Smooth muscle cell (in vitro differentiated cells): Measurements from ENCODE around the gene PIGW. TPM values are rescaled to one million over a fixed set of nuclear protein-coding genes. Genes with fewer than 3 reads are reported as not detected.

Source experiments
- DNase-seq: peaks from one replicate; lab custom pipeline; 2025; ENCODE audit not compliant: unreplicated experiment; lab: John Stamatoyannopoulos, UW
- H2AFZ ChIP-seq: fragments of 200-600 bp; sonication (generic); 2 replicates; pipeline ENCODE4 v1.6.0; 2016; ENCODE audit warnings: antibody characterized with exemption, low read depth, mild to moderate bottlenecking
- H3F3A ChIP-seq: fragments of 200-600 bp; sonication (generic); 2 replicates; pipeline ENCODE4 v1.6.0; 2017; ENCODE audit warnings: antibody characterized with exemption, low read depth
- H3K27ac ChIP-seq: fragments of 200-600 bp; sonication (generic); 2 replicates; pipeline ENCODE4 v1.5.1; 2016; ENCODE audit warnings: low read depth, mild to moderate bottlenecking
- H3K27me3 ChIP-seq: fragments of 200-600 bp; sonication (generic); 2 replicates; pipeline ENCODE4 v1.6.1; 2016; ENCODE audit warnings: low read depth, mild to moderate bottlenecking
- H3K36me3 ChIP-seq: fragments of 200-600 bp; sonication (generic); 2 replicates; pipeline ENCODE4 v1.5.1; 2016; ENCODE audit warnings: low read depth
- H3K4me1 ChIP-seq: fragments of 200-600 bp; sonication (generic); 2 replicates; pipeline ENCODE4 v1.5.1; 2016; ENCODE audit warnings: low read depth
- H3K4me2 ChIP-seq: fragments of 200-600 bp; sonication (generic); 2 replicates; pipeline ENCODE4 v1.6.0; 2016; ENCODE audit warnings: mild to moderate bottlenecking
- H3K4me3 ChIP-seq: fragments of 200-600 bp; sonication (generic); 2 replicates; pipeline ENCODE4 v1.5.1; 2016; ENCODE audit warnings: mild to moderate bottlenecking
- H3K79me2 ChIP-seq: fragments of 200-600 bp; sonication (generic); 2 replicates; pipeline ENCODE4 v1.6.0; 2016; ENCODE audit warnings: low read depth, mild to moderate bottlenecking
- H3K9ac ChIP-seq: fragments of 200-600 bp; sonication (generic); 2 replicates; pipeline ENCODE4 v1.6.0; 2016; ENCODE audit warnings: low read depth
- H3K9me3 ChIP-seq: fragments of 200-600 bp; sonication (generic); replicated peaks from 2 replicates; pipeline ENCODE4 v1.5.1; 2016; ENCODE audit warnings: low read depth
- H4K20me1 ChIP-seq: fragments of 200-600 bp; sonication (generic); 2 replicates; pipeline ENCODE4 v1.6.0; 2016; ENCODE audit warnings: low read depth
- CTCF ChIP-seq: fragments of 200-600 bp; sonication (generic); IDR thresholded peaks from 2 replicates; pipeline ENCODE4 v1.5.1; 2017; ENCODE audit warnings: borderline replicate concordance, mild to moderate bottlenecking, antibody characterized with exemption; ENCODE audit not compliant: insufficient read depth, poor library complexity, severe bottlenecking
- WGBS: methylation state at CpG from one replicate; pipeline ENCODE4 v1.1.7; 2016; ENCODE audit warnings: low lambda C conversion rate; 5-methylcytosine and 5-hydroxymethylcytosine counted together
- polyA plus RNA-seq: library from polyadenylated mRNA; unstranded; fragments of >200 nt; fragmentation: Nextera tagmentation; extraction: Ambion mirVana; gene quantifications from 2 replicates; pipeline ENCODE4 v1.2.1, GENCODE V29; 2016
- total RNA-seq: library from RNA; depleted of rRNA; stranded (reverse); fragments of >200 nt; gene quantifications from 2 replicates; pipeline ENCODE4 v1.2.3, GENCODE V29; 2014

PIGW gene
- total and polyA plus RNA-seq, 2 experiments from 2014 or later, result 2.3 to 4.5 TPM

- Histone ChIP-seq H3K4me3 (peak overlapping the region; percentile 65), H2AFZ (peak overlapping the region; percentile 78), H3K79me2 (peaks cover 8% of the 10 kb centered on the region), H4K20me1 (no peaks in the 10 kb centered on the region), H3K9me3 (no peaks in the 10 kb centered on the region), H3K9ac (peak overlapping the region; percentile 71), H3K36me3 (no peaks in the 10 kb centered on the region), H3F3A (peaks cover 17% of the 10 kb centered on the region), H3K27me3 (no peaks in the 10 kb centered on the region), H3K4me2 (peak overlapping the region; percentile 89), H3K4me1 (peaks cover 10% of the 10 kb centered on the region), H3K27ac (peak overlapping the region; percentile 82)
- DNase-seq, result peak; percentile 51
- 9% methylated on average over 45 of the region's 48 CpGs for WGBS
- peak; percentile 60 for TF ChIP-seq CTCF
Observed at GRCh38 chr17:36533935-36534839, 600 bp upstream of the PIGW start.

GRCh38 chr17:36535669-36536081 lies 888 bp downstream of the PIGW start:
- Histone ChIP-seq H3K4me3 (peak overlapping the region; percentile 65), H3K27me3 (no peaks in the 10 kb centered on the region), H3K4me1 (peaks cover 10% of the 10 kb centered on the region), H3K36me3 (no peaks in the 10 kb centered on the region), H3F3A (peaks cover 17% of the 10 kb centered on the region), H3K9me3 (no peaks in the 10 kb centered on the region), H3K27ac (peak overlapping the region; percentile 82), H4K20me1 (no peaks in the 10 kb centered on the region), H3K79me2 (peaks cover 8% of the 10 kb centered on the region), H3K9ac (peak overlapping the region; percentile 10), H3K4me2 (peak overlapping the region; percentile 89), H2AFZ (peak overlapping the region; percentile 78)
- TF ChIP-seq CTCF, result no peak
- 13% methylated on average over 15 of the region's 15 CpGs for WGBS
- no peak for DNase-seq

- no peaks in the 10 kb centered on the region for H3K36me3 ChIP-seq
- no peak overlapping the region for H3K4me2 ChIP-seq
- DNase-seq, result no peak
- H3F3A ChIP-seq, result peaks cover 14% of the 10 kb centered on the region
- peaks cover 29% of the 10 kb centered on the region for H3K79me2 ChIP-seq
- H3K4me1 ChIP-seq, result peaks cover 10% of the 10 kb centered on the region
- no peak overlapping the region for H3K4me3 ChIP-seq
- H3K27ac ChIP-seq, result no peak overlapping the region
- no peaks in the 10 kb centered on the region for H4K20me1 ChIP-seq
- 100% methylated on average over 3 of the region's 3 CpGs for WGBS
- no peaks in the 10 kb centered on the region for H3K27me3 ChIP-seq
- TF ChIP-seq CTCF, result no peak
- no peaks in the 10 kb centered on the region for H3K9me3 ChIP-seq
- H3K9ac ChIP-seq, result no peak overlapping the region
- H2AFZ ChIP-seq, result no peak overlapping the region
Observed at GRCh38 chr17:36540696-36541095, 5.9 kb downstream of the PIGW start.
